Ovary (tissue), 9 donors: ENCODE data around the gene BRINP3. TPM values are rescaled to one million over a fixed set of nuclear protein-coding genes. Genes with fewer than 3 reads are reported as not detected.

Source experiments
- DNase-seq, 5 donors: peaks; one replicate each; pipeline ENCODE4 v3.0.0-alpha.2; 2019 to 2020
- H3K27ac ChIP-seq, 2 donors: fragments of 200-600 bp; one replicate each; pipeline versions ENCODE4 v1.5.1 to v1.8.0; 2019 to 2022
- H3K27me3 ChIP-seq: fragments of 200-600 bp; one replicate; pipeline ENCODE4 v1.8.0; 2022
- H3K36me3 ChIP-seq: fragments of 200-600 bp; sonication (generic); one replicate; pipeline ENCODE4 v1.5.1; 2019
- H3K4me1 ChIP-seq: one replicate; pipeline ENCODE4 v1.8.1; 2013; ENCODE audit warnings: mild to moderate bottlenecking, moderate library complexity; ENCODE audit not compliant: insufficient read depth
- H3K4me3 ChIP-seq: fragments of 200-600 bp; sonication (generic); one replicate; pipeline ENCODE4 v1.5.1; 2017
- H3K9me3 ChIP-seq, 2 donors: fragments of 200-600 bp in 1 of 2; sonication (generic) in 1 of 2; one replicate each; pipeline versions ENCODE4 v1.5.1 to v1.8.1; 2013 to 2019; ENCODE audit warnings: mild to moderate bottlenecking in 1 of 2, moderate library complexity in 1 of 2
- CTCF ChIP-seq, 3 donors: fragments of 450-650 bp in 2 of 3; fragments of 200-600 bp in 1 of 3; IDR thresholded peaks; one replicate each; pipeline versions ENCODE4 v1.5.1 to v1.8.0; 2016 to 2022; ENCODE audit warnings: antibody characterized with exemption in 3 of 3, mild to moderate bottlenecking in 1 of 3
- EP300 ChIP-seq: sonication (generic); formaldehyde crosslinking; IDR thresholded peaks from one replicate; pipeline ENCODE4 v1.6.1; 2017; ENCODE audit warnings: antibody characterized with exemption
- POLR2A ChIP-seq: fragments of 450-650 bp; IDR thresholded peaks from one replicate; pipeline ENCODE4 v1.6.1; 2017; ENCODE audit warnings: antibody characterized with exemption, mild to moderate bottlenecking, moderate library complexity
- WGBS, 3 donors: extraction: QIAGEN DNeasy Blood & Tissue Kit in 1 of 3; methylation state at CpG; one replicate each; pipeline versions ENCODE4 v1.1.5 to v1.1.7; 2013 to 2017; 5-methylcytosine and 5-hydroxymethylcytosine counted together
- intact Hi-C, 4 donors: fragments of 100-400 bp; cut with DNase I; formaldehyde crosslinking; loops; one replicate each; pipeline versions ENCODE4 v1.11.0 to v1.15.1; 2022 to 2023
- polyA plus RNA-seq, 2 donors: library from polyadenylated mRNA; stranded (reverse); fragments of 200-250 nt in 1 of 2; fragments of 350-450 nt in 1 of 2; fragmentation: Illumina TruSeq in 1 of 2; extraction: RNeasy Lipid Tissue Mini Kit (QIAGEN cat#74804) in 1 of 2; gene quantifications; one replicate each; pipeline ENCODE4 v1.2.3, GENCODE V29; 2013 to 2014
- total RNA-seq, 7 donors: library from RNA; depleted of rRNA in 2 of 7; stranded (reverse); fragments of >200 nt in 2 of 7; fragmentation: NEBNext Ultra II Directional in 3 of 7; extraction: Animal tissue kit (Norgen Biotek cat#: 25700) in 3 of 7; gene quantifications; one replicate each; pipeline versions ENCODE4 v1.1.0 to v1.2.4, GENCODE V29; 2016 to 2023
- donor health status: DM: no; HTN: no; CAD: no; lungs with moderate emphysema.
- donor health status: DM: no; HTN: no; CAD: no.
- donor health status: Bipolar disorder and iron deficiency.
- donor health status: DM: yes; HTN: yes; CAD: no.
- donor health status: DM: no; HTN: no; CAD: no.
- donor health status: DM: yes; HTN: yes; CAD: no.

The BRINP3 gene
- total and polyA plus RNA-seq, 9 donors, result 0.08 to 0.52 (median 0.23) TPM; not detected in 5

DNA sequence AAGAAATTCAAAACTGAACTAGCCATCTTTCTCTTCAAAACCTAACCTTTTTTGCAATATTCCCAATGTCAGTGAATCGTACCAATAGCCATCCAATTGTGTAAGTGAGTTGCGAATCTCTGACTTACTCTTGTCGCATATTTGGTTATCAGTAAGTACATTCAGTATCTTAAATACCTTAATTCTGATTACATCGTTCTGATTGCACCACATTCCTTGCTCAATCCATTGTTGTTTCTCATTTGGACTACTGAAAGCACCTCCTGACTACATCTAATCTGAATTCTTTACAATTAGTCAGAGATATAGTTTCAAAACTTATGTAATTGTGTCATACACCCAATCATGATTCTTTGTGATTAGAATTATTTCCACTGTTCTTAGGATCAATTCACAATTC, 16.8 kb upstream of the BRINP3 start:
- H3K9me3 ChIP-seq, result no peaks in the 10 kb centered on the region
- H3K27ac ChIP-seq, result no peak overlapping the region
- intact Hi-C loops, result no loop called here
- H3K27me3 ChIP-seq, result no peaks in the 10 kb centered on the region
- no peaks in the 10 kb centered on the region for H3K4me1 ChIP-seq
- WGBS, 3 donors, result 85 to 88% (median 87%) methylated on average over 4 of the region's 4 CpGs
- H3K4me3 ChIP-seq, result no peak overlapping the region
- no peaks in the 10 kb centered on the region for H3K36me3 ChIP-seq
- TF ChIP-seq POLR2A (no peak), CTCF (IDR thresholded peaks at IDR 0.05) (no peak), EP300 (no peak)
- DNase-seq, result no peak

DNA sequence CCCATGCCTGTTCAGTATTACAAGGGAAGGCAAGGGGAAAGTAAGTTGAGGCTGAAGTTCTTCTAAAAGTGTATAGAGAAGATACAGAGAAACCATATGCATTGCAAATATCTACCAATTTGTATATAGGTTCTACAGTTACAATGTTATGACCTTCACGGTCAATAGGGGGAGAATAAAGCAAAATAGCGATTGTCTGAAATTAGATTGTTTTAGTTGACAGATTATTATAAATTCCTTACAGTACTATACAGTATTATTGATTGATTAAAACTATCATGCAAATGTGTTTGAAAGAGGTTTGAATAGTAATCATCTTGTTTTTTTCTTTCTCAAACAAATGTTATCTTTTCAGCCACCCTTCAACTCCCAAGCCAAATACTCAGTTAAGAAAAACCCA, 13.7 kb upstream of the BRINP3 start:
- intact Hi-C loops, result no loop called here
- H3K4me3 ChIP-seq, result no peak overlapping the region
- WGBS, 3 donors, result 95 to 96% (median 95%) methylated on average over 2 of the region's 2 CpGs
- H3K27ac ChIP-seq, result no peak overlapping the region
- H3K9me3 ChIP-seq, result no peaks in the 10 kb centered on the region
- TF ChIP-seq POLR2A, result no peak
- no peak for TF ChIP-seq EP300
- no peak for TF ChIP-seq CTCF (IDR thresholded peaks at IDR 0.05)
- no peaks in the 10 kb centered on the region for H3K36me3 ChIP-seq
- H3K4me1 ChIP-seq, result no peaks in the 10 kb centered on the region
- H3K27me3 ChIP-seq, result no peaks in the 10 kb centered on the region
- no peak for DNase-seq

- TF ChIP-seq EP300 (no peak), POLR2A (no peak), CTCF (IDR thresholded peaks at IDR 0.05) (no peak)
- intact Hi-C loops, result no loop called here
- Histone ChIP-seq H3K4me1 (no peaks in the 10 kb centered on the region), H3K9me3 (no peaks in the 10 kb centered on the region), H3K27me3 (no peaks in the 10 kb centered on the region), H3K4me3 (no peak overlapping the region), H3K36me3 (no peaks in the 10 kb centered on the region), H3K27ac (no peak overlapping the region)
- WGBS, 3 donors, result 73 to 84% (median 80%) methylated on average over 1 of the region's 1 CpG
- DNase-seq, result no peak
These were observed 6.4 kb upstream of the BRINP3 start for GRCh38 chr1:190484045-190484444.

DNA sequence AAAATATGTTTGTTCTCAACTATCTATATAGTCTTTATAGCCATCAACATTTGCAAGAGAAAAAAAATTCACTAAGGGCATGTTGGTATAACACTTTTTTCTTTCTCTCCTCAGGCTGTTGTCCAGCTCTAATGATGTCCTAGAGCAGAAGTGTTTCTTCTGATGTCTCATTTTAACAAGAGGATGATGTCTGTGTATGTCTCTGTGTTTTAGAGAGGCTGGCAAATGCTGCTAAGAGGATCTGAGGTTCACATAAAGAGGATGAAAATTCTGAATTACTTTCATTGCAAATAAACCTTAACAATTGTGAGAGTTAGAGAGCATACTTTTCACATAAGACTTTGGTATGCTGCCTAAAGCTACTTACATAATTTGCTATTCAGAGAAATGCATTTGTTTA, 2.6 kb upstream of the BRINP3 start:
- intact Hi-C loops, result no loop called here
- TF ChIP-seq EP300, result no peak
- TF ChIP-seq CTCF (IDR thresholded peaks at IDR 0.05), result no peak
- TF ChIP-seq POLR2A, result no peak
- no peaks in the 10 kb centered on the region for H3K27me3 ChIP-seq
- no peak overlapping the region for H3K4me3 ChIP-seq
- no peak overlapping the region for H3K27ac ChIP-seq
- no peaks in the 10 kb centered on the region for H3K9me3 ChIP-seq
- no peaks in the 10 kb centered on the region for H3K4me1 ChIP-seq
- no peaks in the 10 kb centered on the region for H3K36me3 ChIP-seq
- no peak for DNase-seq

- WGBS, 3 donors, result 60 to 70% (median 66%) methylated on average over 4 of the region's 4 CpGs
- H3K36me3 ChIP-seq, result no peaks in the 10 kb centered on the region
- intact Hi-C loops, result no loop called here
- no peaks in the 10 kb centered on the region for H3K9me3 ChIP-seq
- H3K4me1 ChIP-seq, result no peaks in the 10 kb centered on the region
- H3K27me3 ChIP-seq, result no peaks in the 10 kb centered on the region
- TF ChIP-seq POLR2A (no peak), CTCF (IDR thresholded peaks at IDR 0.05) (no peak), EP300 (no peak)
- H3K27ac ChIP-seq, result no peak overlapping the region
- no peak overlapping the region for H3K4me3 ChIP-seq
- no peak for DNase-seq
These were observed 1.9 kb upstream of the BRINP3 start for GRCh38 chr1:190479516-190479915.
